ENCODE data around the gene TPRG1.
"Not testable (repeated sequence)": the region's sequence is repeated elsewhere in the genome, so short reads cannot be mapped to it uniquely, and the experiment has no call there.

TPRG1 gene

DNA sequence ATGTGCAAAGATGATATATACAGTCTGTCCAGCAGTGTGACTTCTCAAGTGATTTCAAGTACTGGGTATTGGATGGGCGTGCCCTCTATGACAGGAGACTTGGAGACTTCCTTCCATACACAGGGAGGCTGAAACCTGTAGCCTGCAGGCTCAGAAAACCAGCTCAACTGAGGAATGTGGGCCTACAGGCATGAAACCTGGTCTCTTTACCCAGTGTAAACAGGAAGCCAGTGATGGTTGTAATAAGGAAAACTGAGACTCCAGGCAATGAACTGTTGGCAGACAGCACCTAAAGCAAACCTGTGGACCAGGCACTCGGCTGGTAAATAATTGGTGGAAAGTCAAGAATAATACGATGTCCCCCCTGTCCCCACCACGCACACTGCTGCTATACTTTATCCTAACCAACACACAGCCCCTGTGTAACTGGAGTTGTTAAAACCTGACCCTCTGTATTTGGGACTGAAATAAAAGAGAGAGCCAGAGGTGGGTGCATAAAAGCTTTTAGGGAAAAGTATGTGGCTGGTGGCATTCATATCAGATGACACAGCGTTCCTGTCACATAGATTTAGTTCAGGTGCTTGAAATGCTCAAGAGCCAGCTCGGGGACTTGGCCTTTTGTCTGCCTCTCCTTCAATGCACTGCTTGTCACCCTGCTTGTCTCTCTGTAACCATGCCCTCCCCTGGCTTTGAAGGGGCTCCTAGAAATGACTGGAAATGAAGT is 144.7 kb downstream of the TPRG1 start:
- no peak for DNase-seq (ENCODE audit: low read depth)

DNA sequence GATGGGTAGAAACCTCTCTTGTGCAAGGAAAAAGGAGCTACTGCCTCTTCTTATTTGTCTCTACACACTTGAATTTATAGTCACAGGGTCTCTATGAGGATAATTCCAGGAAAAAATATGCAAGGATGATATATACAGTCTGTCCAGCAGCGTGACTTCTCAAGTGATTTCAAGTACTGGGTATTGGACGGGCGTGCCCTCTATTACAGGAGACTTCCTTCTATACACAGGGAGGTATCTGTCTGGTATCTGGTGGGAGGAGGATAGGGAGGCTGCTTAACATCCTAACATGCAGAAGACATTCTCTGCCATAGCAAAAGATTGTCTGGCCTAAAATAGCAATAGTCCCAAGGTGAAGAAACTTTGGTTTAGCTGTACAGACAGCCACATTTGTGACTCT is 146.1 kb downstream of the TPRG1 start:
- DNase-seq (ENCODE audit: low read depth): no peak

DNA sequence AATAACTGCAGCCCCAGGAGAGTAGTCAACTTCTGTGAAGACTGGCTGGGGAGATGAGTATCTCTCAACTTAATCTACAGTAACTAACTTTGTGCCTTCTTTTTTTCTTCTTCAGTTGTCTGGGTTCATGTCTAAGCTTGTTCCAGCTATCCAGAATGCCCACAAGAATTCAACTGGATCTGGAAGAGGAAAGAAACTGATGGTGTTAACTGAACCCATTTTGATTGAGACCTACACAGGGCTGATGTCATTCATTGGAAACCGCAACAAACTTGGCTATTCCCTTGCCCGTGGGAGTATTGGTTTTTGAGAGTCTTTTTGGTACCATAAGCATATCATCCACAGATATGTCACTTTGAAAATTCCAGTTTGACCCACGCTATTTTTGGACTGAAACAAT is 148.7 kb downstream of the TPRG1 start:
- no peak for DNase-seq (ENCODE audit: low read depth)

DNA sequence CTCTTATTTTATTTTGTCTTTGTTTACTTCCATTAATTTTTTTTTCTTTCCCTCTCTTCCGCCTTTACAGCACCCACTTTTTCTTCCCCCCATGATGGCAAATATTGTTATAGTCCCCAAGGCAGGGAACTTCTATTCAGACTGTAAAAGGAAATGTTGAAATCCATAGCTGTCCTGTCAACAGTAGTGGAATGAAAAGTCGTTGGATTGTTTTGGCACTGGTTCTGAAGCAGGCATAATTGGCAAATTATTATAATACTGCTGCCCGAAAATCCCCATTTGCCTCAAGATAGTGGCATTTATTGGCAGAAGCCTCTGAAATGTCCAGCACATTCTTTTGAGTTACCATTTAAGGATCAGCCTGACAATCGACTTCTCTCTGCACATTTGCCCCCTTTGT is 150.6 kb downstream of the TPRG1 start:
- no peak for DNase-seq (ENCODE audit: low read depth)

DNA sequence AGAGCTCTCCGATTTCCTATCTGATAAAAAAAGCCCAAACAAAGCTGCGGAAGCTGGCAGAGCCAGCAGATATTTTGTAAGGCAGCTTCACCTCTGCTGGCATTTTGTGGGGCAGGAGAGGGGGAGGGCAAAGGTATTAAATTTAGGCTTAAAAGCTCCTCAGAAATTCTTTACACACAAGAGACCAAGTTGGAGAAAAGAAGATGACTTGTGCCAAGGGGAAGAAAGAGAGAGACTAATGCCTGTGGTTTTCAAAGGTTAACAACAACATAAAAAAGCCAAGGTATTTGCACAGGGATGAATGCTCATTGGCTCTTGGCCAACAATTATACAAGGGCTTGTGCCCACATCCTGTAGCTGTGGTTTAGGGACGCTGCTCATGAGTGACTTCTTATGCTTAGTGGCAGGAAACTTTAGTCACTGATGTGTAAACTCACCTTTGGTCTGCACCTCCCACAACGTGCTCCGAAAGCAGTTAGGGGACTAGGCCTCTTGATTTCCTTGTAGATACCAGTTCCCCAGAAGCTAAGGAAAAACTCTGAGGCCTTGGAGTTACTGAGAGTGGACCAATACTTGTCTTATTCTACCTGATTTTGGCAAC is 152.9 kb downstream of the TPRG1 start:
- DNase-seq (ENCODE audit: low read depth): peak; percentile 50

- no peak for DNase-seq (ENCODE audit: low read depth)
Observed at GRCh38 chr3:189325454-189325853, 153.7 kb downstream of the TPRG1 start.

DNA sequence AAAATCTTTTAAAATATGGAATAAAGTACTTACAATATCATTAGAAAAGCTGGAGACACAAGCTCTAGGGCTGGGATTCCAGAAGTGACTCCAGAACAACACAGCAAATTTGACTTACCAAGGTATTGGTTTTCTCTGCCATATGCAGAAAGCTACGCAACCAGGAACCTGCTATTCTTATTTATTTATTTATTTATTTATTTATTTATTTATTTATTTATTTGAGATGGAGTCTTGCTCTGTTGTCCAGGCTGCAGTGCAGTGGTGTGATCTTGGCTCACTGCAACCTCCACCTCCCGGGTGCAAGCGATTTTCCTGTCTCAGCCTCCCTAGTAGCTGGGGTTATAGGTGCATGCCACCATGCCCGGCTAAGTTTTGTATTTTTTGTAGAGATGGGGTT is 157.9 kb downstream of the TPRG1 start:
- DNase-seq (ENCODE audit: low read depth): not testable (repeated sequence)

DNA sequence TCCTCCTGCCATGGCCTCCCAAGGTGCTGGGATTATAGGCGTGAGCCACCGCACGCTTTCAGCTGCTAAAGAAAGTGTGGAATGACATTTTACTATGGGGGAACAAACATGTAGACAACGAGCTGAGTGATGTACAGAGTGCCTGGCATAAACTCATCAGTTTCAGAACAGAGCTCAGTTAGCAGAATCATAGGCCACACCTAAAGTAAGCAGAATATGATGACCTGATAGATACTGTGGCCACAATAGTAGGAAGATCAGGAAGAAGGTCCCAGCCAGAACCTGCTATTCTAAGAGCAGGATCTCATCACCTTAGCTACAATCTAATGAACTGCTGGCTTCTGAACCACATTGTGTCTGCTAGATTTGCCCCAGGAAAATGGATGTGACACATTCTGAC is 158.3 kb downstream of the TPRG1 start:
- no peak for DNase-seq (ENCODE audit: low read depth)

GRCh38 chr3:189331002-189331418 is 159.2 kb downstream of the TPRG1 start:
- no peak for DNase-seq (ENCODE audit: low read depth)

DNA sequence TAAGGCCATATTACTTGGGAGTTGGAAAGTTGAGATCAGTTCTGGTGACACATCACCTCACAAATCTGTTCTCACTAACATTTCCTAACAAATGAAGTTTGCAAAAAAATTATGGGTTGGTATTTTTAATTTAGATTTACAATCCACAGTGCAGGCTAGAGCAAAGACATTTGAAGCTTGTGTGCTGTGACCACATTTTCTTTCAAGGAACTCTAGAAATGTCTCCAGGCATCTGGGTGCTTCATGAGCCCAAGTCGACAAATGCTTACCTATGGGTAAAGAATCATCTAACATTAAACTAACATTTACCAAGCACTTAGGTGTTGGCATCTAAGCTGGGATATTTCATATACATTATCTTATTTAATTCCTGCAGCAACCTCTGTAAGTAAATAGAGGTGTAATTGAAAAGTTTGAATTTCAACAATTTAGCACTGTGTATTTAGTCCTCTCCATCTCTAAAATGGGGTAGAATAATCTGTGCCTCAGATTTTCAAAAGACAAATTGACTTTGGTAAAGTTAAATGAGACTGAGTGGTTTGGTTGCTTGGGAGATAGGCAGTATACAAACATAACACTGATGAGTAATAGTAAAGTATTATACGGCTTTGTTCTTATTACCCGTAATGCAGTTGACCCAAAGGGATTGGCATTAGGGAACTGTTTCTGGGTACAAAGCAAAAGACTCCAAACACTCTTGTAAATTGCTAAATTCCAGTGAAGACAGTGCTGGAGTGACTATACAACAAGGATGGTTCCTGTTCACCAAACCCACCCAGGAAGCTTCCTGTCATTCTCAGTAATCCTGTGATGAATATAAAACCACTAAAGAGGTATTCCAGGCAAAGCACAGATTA is 162.5 kb downstream of the TPRG1 start:
- DNase-seq (ENCODE audit: low read depth): no peak

GRCh38 chr3:189337673-189338091 is 165.9 kb downstream of the TPRG1 start:
- no peak for DNase-seq (ENCODE audit: low read depth)

DNA sequence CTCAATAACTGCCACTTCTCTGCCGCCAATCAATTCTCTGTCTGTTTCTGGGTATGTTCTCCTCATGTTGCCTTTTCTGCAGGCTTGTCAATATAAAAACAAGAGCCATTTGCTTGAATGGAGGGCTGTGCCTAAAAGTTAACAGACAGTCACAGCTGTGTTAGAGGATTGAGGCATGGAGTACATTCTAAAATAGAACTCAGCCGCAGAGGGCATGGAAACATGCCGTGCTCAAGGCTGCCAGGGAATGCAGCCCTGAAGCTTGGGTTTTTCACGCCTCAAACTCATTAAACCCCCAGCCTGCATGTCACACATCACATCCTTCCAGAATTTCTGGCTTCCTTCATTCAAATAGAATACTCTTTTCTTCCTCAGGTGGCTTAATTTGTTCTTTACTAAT is 166.6 kb downstream of the TPRG1 start:
- no peak for DNase-seq (ENCODE audit: low read depth)

DNA sequence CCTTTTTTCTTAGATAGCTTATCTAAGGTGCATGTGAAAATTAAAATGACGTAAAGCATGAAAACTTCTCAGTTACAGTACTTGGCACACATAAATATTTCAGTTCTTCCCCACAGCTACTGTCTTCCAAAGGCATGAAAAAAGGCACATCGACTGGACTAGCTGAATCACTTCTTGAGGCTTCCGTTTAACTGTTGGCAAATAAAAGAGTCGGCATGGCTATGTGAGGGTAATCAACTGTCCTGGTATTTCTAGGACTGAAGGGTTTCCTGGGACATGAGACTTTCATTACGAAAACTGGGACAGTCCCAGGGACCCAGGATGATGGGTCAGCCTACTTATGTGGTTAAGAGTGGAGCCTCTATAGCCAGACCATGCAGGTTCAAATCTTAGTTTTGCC is 168.2 kb downstream of the TPRG1 start:
- DNase-seq (ENCODE audit: low read depth): no peak

DNA sequence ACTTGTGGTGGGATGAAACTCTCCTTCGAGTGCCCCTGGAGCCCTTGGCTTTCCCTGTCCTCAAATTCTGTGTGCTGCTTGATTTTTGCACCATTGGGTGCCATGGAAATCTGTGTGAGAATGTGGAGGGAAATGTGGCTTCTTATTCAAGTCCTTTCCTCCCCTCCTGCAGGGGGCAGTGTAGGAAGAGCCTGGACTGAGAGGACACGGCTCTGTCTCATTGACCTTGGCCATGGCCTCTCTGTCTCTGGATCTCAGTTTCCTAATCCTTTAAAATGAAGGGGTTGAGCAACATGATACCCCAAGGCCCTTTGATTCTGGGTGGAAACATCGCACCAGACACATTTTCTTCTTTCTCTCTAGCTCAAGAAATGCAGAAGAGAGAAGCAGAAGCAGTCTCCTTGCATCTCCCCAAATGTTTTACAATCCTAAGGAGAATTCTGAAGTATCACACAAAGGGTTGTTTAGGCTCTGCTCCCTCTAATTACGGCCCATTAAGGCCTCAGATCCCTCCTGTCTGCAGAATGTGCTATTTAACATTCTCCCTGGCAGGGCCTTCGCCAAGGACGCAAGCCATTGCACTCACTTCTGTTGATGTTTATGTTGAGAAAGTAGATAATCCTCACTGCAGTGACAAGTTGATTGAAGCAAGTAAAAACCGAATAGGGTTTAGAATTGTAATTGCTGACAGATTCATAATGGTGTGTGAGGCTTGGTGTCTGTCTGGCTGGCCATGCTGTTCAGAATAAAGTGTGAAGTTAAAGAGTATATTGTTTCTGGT is 169.1 kb downstream of the TPRG1 start:
- DNase-seq (ENCODE audit: low read depth): no peak

DNA sequence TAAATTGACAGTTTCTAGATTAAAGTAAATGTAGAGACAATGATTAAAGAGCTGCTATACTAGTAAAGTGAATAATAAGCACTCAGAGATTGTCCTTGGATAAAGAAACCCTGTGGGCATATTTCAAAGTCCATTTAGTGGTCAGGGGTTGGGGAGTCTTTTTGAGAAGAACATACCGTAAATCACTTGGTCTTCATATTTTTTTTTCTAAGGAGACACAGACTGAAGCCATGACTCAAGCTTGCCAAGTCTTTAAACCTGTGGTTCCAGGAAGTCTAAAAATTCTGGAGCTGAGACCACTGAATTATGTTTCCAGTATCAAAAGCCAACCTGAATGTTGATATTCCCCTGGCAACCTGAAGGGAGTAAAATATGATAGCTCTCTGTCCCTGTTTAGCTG is 171.0 kb downstream of the TPRG1 start:
- no peak for DNase-seq (ENCODE audit: low read depth)

GRCh38 chr3:189344996-189345395 is 173.2 kb downstream of the TPRG1 start:
- no peak for DNase-seq (ENCODE audit: low read depth)

- DNase-seq (ENCODE audit: low read depth): no peak
Observed at GRCh38 chr3:189349772-189350171, 178.0 kb downstream of the TPRG1 start.

DNA sequence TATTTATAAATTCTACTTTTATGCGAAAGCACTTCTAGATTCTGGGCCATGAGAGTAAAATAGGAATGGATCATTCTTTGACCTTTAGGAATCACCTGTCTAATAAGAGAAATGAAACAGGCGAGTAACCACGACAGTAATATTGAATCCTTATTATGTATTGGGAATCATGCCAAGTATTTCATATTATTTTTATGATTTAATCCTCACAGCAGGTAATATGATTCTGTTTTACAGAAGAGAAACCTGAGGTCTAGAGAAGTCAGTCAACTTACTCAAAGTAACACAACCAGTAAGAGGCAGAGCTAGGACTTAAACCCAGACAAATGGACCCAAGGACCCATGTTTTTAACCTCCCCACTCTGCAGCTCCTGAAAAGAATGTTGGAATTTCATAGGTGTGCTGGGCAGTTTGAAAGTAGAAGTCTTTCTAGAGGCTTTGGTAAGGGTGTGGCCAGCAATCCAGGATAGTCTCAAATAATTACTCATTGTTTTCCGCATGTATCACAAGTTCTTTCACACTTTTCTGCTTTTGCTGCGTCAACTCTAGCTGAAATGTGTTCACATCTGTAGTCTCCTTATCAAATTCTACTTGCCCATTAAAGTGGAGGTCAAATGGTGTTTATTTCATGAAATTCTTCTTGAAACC is 181.7 kb downstream of the TPRG1 start:
- DNase-seq (ENCODE audit: low read depth): no peak

- no peak for DNase-seq (ENCODE audit: low read depth)
Observed at GRCh38 chr3:189353988-189354889, 182.5 kb downstream of the TPRG1 start.

GRCh38 chr3:189355115-189355480 is 183.3 kb downstream of the TPRG1 start:
- DNase-seq (ENCODE audit: low read depth): no peak

All from activated T-helper 9 cell treated with anti-CD3 and anti-CD28 coated beads, Interleukin-2, amount 50 U/mL, for 16 hours (primary cell).